ENCODE results near the gene MNX1.

DNA sequence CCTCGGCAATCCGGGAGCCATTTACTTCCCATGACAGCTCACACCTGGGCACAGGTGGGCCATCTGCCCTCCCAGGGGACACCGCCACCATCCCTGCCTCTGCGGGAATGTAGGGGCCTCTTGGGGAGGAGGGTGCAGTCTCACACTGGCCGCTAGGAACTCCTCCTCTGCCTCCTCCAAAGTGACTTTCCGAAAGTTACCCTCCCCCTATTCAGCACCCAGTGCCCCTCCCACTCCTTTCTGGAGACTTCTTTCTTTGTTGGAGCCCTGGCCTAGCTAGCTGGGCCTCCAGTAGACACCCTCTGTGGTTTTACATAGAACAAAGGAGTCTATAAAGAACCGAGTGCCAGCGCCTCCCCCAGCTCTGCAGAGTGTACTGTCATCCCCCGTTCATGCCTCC lies 45.8 kb upstream of the MNX1 start:
- TF ChIP-seq RCOR1 (conservative IDR thresholded peaks at IDR 0.05; ENCODE audit: low read depth, low read length): no peak
- TF ChIP-seq BHLHE40 (IDR thresholded peaks at IDR 0.05; ENCODE audit: borderline replicate concordance in 1 of 2, low read depth in 2 of 2, low read length in 1 of 2): no peak
- no peak for TF ChIP-seq MXI1 (IDR thresholded peaks at IDR 0.05; ENCODE audit: low read depth, low read length)
- TF ChIP-seq MTA3 (IDR thresholded peaks at IDR 0.05; ENCODE audit: borderline replicate concordance, low read length): no peak
- TF ChIP-seq BMI1 (IDR thresholded peaks at IDR 0.05; ENCODE audit: borderline replicate concordance): no peak
- no peak for TF ChIP-seq NRF1 (conservative IDR thresholded peaks at IDR 0.05; ENCODE audit: low read depth, low read length)
- no peak for TF ChIP-seq TCF7 (IDR thresholded peaks at IDR 0.05; ENCODE audit: borderline replicate concordance)
- TF ChIP-seq ATF7 (IDR thresholded peaks at IDR 0.05; ENCODE audit: low read depth): no peak
- TF ChIP-seq, protein P1, sequence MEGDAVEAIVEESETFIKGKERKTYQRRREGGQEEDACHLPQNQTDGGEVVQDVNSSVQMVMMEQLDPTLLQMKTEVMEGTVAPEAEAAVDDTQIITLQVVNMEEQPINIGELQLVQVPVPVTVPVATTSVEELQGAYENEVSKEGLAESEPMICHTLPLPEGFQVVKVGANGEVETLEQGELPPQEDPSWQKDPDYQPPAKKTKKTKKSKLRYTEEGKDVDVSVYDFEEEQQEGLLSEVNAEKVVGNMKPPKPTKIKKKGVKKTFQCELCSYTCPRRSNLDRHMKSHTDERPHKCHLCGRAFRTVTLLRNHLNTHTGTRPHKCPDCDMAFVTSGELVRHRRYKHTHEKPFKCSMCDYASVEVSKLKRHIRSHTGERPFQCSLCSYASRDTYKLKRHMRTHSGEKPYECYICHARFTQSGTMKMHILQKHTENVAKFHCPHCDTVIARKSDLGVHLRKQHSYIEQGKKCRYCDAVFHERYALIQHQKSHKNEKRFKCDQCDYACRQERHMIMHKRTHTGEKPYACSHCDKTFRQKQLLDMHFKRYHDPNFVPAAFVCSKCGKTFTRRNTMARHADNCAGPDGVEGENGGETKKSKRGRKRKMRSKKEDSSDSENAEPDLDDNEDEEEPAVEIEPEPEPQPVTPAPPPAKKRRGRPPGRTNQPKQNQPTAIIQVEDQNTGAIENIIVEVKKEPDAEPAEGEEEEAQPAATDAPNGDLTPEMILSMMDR (IDR thresholded peaks at IDR 0.05 in 2 of 3, conservative IDR thresholded peaks at IDR 0.05 in 1 of 3; ENCODE audit: control insufficient read depth in 2 of 3, extremely low read depth in 1 of 3, insufficient read depth in 1 of 3, low read depth in 3 of 3, low read length in 3 of 3): no peak
- TF ChIP-seq SRF (IDR thresholded peaks at IDR 0.05; ENCODE audit: low read depth in 2 of 2, low read length in 2 of 2): no peak
- TF ChIP-seq EZH2 (IDR thresholded peaks at IDR 0.05; ENCODE audit: borderline replicate concordance, control insufficient read depth, low read depth, low read length): no peak
- no peak for TF ChIP-seq NFXL1 (IDR thresholded peaks at IDR 0.05; ENCODE audit: borderline replicate concordance)
- TF ChIP-seq ZNF274 (IDR thresholded peaks at IDR 0.05; ENCODE audit: insufficient read depth, insufficient read length): no peak
- TF ChIP-seq, protein P2, sequence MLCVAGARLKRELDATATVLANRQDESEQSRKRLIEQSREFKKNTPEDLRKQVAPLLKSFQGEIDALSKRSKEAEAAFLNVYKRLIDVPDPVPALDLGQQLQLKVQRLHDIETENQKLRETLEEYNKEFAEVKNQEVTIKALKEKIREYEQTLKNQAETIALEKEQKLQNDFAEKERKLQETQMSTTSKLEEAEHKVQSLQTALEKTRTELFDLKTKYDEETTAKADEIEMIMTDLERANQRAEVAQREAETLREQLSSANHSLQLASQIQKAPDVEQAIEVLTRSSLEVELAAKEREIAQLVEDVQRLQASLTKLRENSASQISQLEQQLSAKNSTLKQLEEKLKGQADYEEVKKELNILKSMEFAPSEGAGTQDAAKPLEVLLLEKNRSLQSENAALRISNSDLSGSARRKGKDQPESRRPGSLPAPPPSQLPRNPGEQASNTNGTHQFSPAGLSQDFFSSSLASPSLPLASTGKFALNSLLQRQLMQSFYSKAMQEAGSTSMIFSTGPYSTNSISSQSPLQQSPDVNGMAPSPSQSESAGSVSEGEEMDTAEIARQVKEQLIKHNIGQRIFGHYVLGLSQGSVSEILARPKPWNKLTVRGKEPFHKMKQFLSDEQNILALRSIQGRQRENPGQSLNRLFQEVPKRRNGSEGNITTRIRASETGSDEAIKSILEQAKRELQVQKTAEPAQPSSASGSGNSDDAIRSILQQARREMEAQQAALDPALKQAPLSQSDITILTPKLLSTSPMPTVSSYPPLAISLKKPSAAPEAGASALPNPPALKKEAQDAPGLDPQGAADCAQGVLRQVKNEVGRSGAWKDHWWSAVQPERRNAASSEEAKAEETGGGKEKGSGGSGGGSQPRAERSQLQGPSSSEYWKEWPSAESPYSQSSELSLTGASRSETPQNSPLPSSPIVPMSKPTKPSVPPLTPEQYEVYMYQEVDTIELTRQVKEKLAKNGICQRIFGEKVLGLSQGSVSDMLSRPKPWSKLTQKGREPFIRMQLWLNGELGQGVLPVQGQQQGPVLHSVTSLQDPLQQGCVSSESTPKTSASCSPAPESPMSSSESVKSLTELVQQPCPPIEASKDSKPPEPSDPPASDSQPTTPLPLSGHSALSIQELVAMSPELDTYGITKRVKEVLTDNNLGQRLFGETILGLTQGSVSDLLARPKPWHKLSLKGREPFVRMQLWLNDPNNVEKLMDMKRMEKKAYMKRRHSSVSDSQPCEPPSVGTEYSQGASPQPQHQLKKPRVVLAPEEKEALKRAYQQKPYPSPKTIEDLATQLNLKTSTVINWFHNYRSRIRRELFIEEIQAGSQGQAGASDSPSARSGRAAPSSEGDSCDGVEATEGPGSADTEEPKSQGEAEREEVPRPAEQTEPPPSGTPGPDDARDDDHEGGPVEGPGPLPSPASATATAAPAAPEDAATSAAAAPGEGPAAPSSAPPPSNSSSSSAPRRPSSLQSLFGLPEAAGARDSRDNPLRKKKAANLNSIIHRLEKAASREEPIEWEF (IDR thresholded peaks at IDR 0.05; ENCODE audit: insufficient replicate concordance, low read depth, low read length): no peak
